HepG2 (cell line): Measurements from ENCODE around the gene PNPLA8. TPM values are rescaled to one million over a fixed set of nuclear protein-coding genes. Genes with fewer than 3 reads are reported as not detected.

Source experiments
- BHLHE40 ChIP-seq: IDR thresholded peaks from 2 replicates; pipeline ENCODE4 v1.6.1; 2011; ENCODE audit warnings: low read length, improper control_type of control experiment
- CC2D1A ChIP-seq: sonication (generic); formaldehyde crosslinking; IDR thresholded peaks from 2 replicates; pipeline ENCODE4 v1.8.1; 2023; ENCODE audit warnings: mild to moderate bottlenecking, missing genetic modification reagents
- FIP1L1 ChIP-seq: fragments of 200-400 bp; formaldehyde crosslinking; IDR thresholded peaks from 2 replicates; pipeline ENCODE4 v1.6.1; 2018; ENCODE audit warnings: low read depth, mild to moderate bottlenecking, low read length, moderate library complexity, borderline replicate concordance; ENCODE audit not compliant: insufficient read depth
- HIC2 ChIP-seq: sonication (generic); formaldehyde crosslinking; IDR thresholded peaks from 2 replicates; pipeline ENCODE4 v1.9.0; 2022; ENCODE audit warnings: low read depth, missing genetic modification reagents
- KAT2B ChIP-seq: fragments of 150-350 bp; IDR thresholded peaks from 2 replicates; pipeline ENCODE4 v1.6.1; 2014; ENCODE audit warnings: low read depth, low read length, borderline replicate concordance
- KLF9 ChIP-seq: IDR thresholded peaks from 2 replicates; pipeline ENCODE4 v1.6.1; 2016; ENCODE audit warnings: low read depth
- PRDM10 ChIP-seq: sonication (generic); formaldehyde crosslinking; IDR thresholded peaks from 2 replicates; pipeline ENCODE4 v1.4.0; 2020; ENCODE audit warnings: low read depth, missing genetic modification reagents
- TEF ChIP-seq: sonication (generic); formaldehyde crosslinking; IDR thresholded peaks from 2 replicates; pipeline ENCODE4 v1.5.0; 2020; ENCODE audit warnings: missing genetic modification reagents
- ZNF160 ChIP-seq: sonication (generic); formaldehyde crosslinking; IDR thresholded peaks from 2 replicates; pipeline ENCODE4 v1.8.0; 2022; ENCODE audit warnings: mild to moderate bottlenecking, inconsistent platforms, missing genetic modification reagents
- ZNF30 ChIP-seq: sonication (generic); formaldehyde crosslinking; IDR thresholded peaks from 2 replicates; pipeline ENCODE4 v1.5.0; 2020; ENCODE audit warnings: mild to moderate bottlenecking, missing genetic modification reagents
- ZNF512 ChIP-seq: sonication (generic); formaldehyde crosslinking; IDR thresholded peaks from 2 replicates; pipeline ENCODE4 v1.4.0; 2020; ENCODE audit warnings: mild to moderate bottlenecking, missing genetic modification reagents
- ZNF552 ChIP-seq: sonication (generic); formaldehyde crosslinking; IDR thresholded peaks from 2 replicates; pipeline ENCODE4 v1.9.0; 2022; ENCODE audit warnings: missing genetic modification reagents, mild to moderate bottlenecking, borderline replicate concordance
- ZNF691 ChIP-seq: sonication (generic); formaldehyde crosslinking; IDR thresholded peaks from 2 replicates; pipeline ENCODE4 v1.4.0; 2020; ENCODE audit warnings: missing genetic modification reagents, low read depth, mild to moderate bottlenecking, borderline replicate concordance
- ZNF703 ChIP-seq: sonication (generic); formaldehyde crosslinking; IDR thresholded peaks from 2 replicates; pipeline ENCODE4 v1.5.1; 2020; ENCODE audit warnings: missing genetic modification reagents, mild to moderate bottlenecking, moderate library complexity, borderline replicate concordance
- ZNF768 ChIP-seq: sonication (generic); formaldehyde crosslinking; IDR thresholded peaks from 2 replicates; pipeline ENCODE4 v1.4.0; 2020; ENCODE audit warnings: missing genetic modification reagents
- polyA plus RNA-seq, 8 experiments: library from polyadenylated mRNA; depleted of rRNA in 3 of 8; stranded (reverse) in 7 of 8; unstranded in 1 of 8; fragments of >200 nt; fragmentation: Illumina TruSeq in 4 of 8; extraction: Trizol in 4 of 8; gene quantifications; 2 replicates each; pipeline versions ENCODE4 v1.2.1 to v1.2.3, GENCODE V29; 2011 to 2016; ENCODE audit warnings: low read depth in 4 of 8, missing spikeins in 1 of 8, mixed read lengths in 1 of 8; ENCODE audit not compliant: insufficient read depth in 1 of 8
- total RNA-seq, 5 experiments: library from RNA; depleted of rRNA; stranded (reverse); fragments of >200 nt; fragmentation: Illumina TruSeq; extraction: Trizol; gene quantifications; 2 replicates each; pipeline ENCODE4 v1.2.3, GENCODE V29; 2016; ENCODE audit warnings: low read depth in 1 of 5
- TF ChIP-seq, protein P1 (sequence below): sonication (generic); formaldehyde crosslinking; IDR thresholded peaks from 2 replicates; pipeline ENCODE4 v1.8.0; 2022; ENCODE audit warnings: mild to moderate bottlenecking, missing genetic modification reagents, moderate library complexity
- TF ChIP-seq, protein P2 (sequence below): sonication (generic); formaldehyde crosslinking; IDR thresholded peaks from 2 replicates; pipeline ENCODE4 v1.4.0; 2020; ENCODE audit warnings: missing genetic modification reagents

The PNPLA8 gene
- total and polyA plus RNA-seq, 2 of the 13 experiments (the other 11 are each of a cell fraction or from before 2014, with no cell fraction given): 6.3 to 11.4 TPM

DNA sequence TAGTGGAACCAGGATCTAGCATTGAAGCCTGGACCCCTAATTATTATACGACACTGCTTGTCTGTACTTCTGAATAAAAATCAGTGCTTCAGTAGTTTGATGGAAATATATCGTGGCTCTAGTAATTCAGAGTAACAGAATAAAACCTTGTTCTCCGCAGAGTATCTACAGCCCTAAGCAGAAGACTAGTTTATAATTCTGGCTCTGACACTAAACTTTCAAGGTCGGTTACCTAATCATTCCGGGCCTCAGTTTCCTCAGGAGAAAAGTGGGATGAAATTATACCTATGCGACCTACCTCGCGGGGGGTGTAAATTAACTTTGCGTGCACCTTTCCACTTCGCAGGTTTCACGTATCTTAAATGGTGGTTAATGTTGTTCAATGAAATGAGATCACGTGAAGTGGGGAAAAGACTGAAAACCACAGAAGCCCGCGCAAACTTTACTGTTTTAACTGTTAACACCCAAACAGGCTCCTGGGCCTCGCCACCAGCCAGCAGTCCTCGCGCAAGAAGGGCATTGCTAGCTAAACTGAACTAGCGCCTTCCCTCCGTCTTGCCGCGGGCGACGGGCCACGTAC, 43.0 kb upstream of the PNPLA8 start (continued):
- TF ChIP-seq ZNF552 (CRISPR knock-in tag): no peak
- TF ChIP-seq BHLHE40: 0 out of 2 replicates have a peak, but pooled peaks have one; percentile 7
- TF ChIP-seq KLF9: no peak
- TF ChIP-seq CC2D1A (CRISPR knock-in tag): no peak
- 0 out of 2 replicates have a peak, but pooled peaks have one; percentile 16 for TF ChIP-seq TEF (CRISPR knock-in tag)
- TF ChIP-seq, protein P1, sequence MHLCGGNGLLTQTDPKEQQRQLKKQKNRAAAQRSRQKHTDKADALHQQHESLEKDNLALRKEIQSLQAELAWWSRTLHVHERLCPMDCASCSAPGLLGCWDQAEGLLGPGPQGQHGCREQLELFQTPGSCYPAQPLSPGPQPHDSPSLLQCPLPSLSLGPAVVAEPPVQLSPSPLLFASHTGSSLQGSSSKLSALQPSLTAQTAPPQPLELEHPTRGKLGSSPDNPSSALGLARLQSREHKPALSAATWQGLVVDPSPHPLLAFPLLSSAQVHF (CRISPR knock-in tag): no peak
- TF ChIP-seq ZNF703 (CRISPR knock-in tag): no peak
- no peak for TF ChIP-seq FIP1L1
- TF ChIP-seq ZNF512: peak; percentile 76; the same call in 1 of the 2 replicates
- no peak for TF ChIP-seq PRDM10 (CRISPR knock-in tag)
- TF ChIP-seq ZNF30 (CRISPR knock-in tag): peak; percentile 29; the same call in 1 of the 2 replicates
- TF ChIP-seq, protein P2, sequence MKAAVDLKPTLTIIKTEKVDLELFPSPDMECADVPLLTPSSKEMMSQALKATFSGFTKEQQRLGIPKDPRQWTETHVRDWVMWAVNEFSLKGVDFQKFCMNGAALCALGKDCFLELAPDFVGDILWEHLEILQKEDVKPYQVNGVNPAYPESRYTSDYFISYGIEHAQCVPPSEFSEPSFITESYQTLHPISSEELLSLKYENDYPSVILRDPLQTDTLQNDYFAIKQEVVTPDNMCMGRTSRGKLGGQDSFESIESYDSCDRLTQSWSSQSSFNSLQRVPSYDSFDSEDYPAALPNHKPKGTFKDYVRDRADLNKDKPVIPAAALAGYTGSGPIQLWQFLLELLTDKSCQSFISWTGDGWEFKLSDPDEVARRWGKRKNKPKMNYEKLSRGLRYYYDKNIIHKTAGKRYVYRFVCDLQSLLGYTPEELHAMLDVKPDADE (CRISPR knock-in tag): no peak
- 0 out of 2 replicates have a peak, but pooled peaks have one; percentile 3 for TF ChIP-seq ZNF160 (CRISPR knock-in tag)
- no peak for TF ChIP-seq KAT2B
- TF ChIP-seq ZNF768 (CRISPR knock-in tag): 0 out of 2 replicates have a peak, but pooled peaks have one; percentile 23
- no peak for TF ChIP-seq ZNF691 (CRISPR knock-in tag)
- no peak for TF ChIP-seq HIC2 (CRISPR knock-in tag)
